Fibroblast of villous mesenchyme (primary cell): ENCODE results near the gene TACC2. TPM values are rescaled to one million over a fixed set of nuclear protein-coding genes. Genes with fewer than 3 reads are reported as not detected.

ENCODE experiments used
- DNase-seq: peaks from one replicate; pipeline ENCODE4 v3.0.0-alpha.2; 2010; ENCODE audit warnings: low read depth
- H3K4me3 ChIP-seq: 2 replicates; pipeline ENCODE4 v1.5.1; 2011; ENCODE audit warnings: low read depth, mild to moderate bottlenecking, low read length
- CTCF ChIP-seq: IDR thresholded peaks from 2 replicates; pipeline ENCODE4 v1.5.1; 2012; ENCODE audit warnings: low read depth, mild to moderate bottlenecking, low read length; ENCODE audit not compliant: insufficient read depth
- total RNA-seq: library from RNA; depleted of rRNA; stranded (reverse); fragments of >200 nt; gene quantifications from 2 replicates; pipeline ENCODE4 v1.2.3, GENCODE V29; 2012

The TACC2 gene
- total RNA-seq, 1 donor: 5.6 TPM

DNA sequence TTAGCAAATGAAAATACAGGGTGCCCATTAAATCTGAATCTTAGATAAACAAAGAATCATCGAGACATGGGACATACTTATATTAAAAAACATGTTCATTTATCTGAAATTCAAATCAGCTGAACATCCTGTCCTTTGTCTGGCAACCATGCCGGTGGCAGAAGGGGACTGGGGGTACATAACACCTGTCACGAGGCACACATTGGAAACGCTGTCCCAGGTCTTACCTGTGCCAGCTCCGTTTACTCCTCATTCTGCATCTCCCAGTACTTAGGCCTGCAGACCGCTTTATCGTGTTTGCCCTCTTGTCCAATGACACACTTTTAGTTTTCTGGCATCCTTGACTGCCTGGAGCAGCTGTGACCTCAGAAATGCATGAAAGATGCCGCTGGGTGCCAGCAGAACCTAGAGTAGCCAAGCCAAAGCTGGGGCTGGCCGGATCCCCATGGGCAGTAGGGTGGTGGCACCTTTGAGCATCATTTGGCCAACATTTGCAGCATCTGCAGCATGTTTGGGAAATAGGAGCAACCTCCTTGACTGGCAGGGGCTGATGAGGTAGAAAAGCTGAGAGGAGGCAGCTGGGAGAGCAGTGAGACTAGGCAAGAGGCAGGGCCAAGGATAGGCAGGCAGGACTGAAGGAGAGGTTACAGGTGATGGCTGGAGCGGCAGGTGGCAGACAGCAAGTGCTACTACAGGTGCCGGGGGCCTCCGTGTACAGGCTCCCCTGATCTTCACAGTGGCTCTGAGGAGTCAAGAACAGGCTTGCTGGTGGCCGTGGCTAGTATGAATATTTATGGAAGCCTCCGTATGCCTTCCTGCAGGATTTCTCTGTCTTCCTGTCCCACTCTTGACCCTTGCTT lies 219.8 kb downstream of the TACC2 start:
- no peak for DNase-seq

GRCh38 chr10:122210481-122211265 lies 221.7 kb downstream of the TACC2 start:
- H3K4me3 ChIP-seq: no peak overlapping the region
- no peak for TF ChIP-seq CTCF

More for the DNA sequence above, 219.8 kb downstream of the TACC2 start:
- no peak for TF ChIP-seq CTCF
- no peak overlapping the region for H3K4me3 ChIP-seq

DNA sequence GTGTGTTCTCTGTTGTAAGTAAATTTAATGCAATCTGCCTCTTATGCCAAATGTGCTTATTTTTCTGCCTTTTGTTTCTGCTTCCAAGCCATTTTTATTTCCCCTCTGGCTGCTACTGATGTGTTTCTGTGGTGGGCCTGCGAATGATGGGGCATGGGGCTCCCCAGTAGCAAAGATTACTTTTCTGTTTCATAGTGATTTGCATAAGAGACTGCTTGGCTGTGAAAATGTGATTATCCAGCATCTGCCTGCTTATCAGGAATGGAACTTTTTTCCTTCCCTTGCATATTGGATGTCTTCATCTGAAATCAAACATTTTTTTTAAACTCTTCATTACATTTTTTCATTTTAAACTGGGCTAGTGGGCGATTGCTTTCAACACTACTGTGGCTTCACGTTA lies 224.4 kb downstream of the TACC2 start:
- no peak for DNase-seq
- H3K4me3 ChIP-seq: no peak overlapping the region
- no peak for TF ChIP-seq CTCF

More at GRCh38 chr10:122210481-122211265, 221.7 kb downstream of the TACC2 start:
- DNase-seq: no peak

GRCh38 chr10:122213766-122214165 lies 224.8 kb downstream of the TACC2 start:
- no peak for DNase-seq
- no peak overlapping the region for H3K4me3 ChIP-seq
- TF ChIP-seq CTCF: no peak

GRCh38 chr10:122216047-122216446 lies 227.1 kb downstream of the TACC2 start:
- TF ChIP-seq CTCF: no peak
- no peak overlapping the region for H3K4me3 ChIP-seq
- no peak for DNase-seq

DNA sequence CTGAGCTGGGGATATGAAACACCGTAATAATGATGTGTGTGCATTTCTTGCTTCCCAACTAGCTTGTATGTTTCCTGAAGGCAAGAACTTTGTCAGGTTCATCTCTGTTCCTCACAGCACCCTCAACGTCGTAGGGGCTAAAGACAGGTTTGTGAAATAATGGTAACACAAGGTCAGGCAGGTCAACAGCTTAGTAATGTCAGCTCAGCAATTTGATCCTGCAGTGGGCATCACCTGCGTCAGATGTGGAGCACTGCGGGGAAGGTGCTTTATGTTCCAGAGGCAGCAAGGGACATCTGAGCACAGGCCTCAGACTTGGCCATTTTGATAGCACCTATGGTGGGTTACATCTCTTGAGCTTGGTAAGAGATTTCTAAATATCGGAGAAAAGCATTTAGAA lies 230.4 kb downstream of the TACC2 start:
- DNase-seq: no peak
- H3K4me3 ChIP-seq: no peak overlapping the region
- TF ChIP-seq CTCF: no peak
